ENCODE measurements around the gene RORB.
"Not testable (repeated sequence)": the region's sequence is repeated elsewhere in the genome, so short reads cannot be mapped to it uniquely, and the experiment has no call there.

Gene RORB

DNA sequence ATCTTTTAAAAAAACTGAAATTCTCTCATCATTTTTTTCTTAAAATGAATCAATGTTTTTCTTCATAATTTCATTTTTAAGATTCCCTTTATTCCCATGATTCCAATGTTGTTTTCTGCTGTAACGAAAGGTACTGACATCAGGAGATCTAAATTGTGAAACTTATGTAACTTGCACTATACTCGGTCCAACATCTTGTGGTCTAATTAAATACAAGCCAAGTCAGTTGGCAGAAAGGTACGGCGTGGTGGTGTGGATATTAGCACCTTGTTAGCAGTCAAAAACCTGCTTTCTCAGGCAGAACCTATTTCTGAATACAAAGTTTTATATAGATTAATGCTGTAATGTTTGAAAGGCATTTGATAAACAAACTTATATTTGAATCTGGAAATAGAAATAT is 20.1 kb downstream of the RORB start:
- DNase-seq = no peak

DNA sequence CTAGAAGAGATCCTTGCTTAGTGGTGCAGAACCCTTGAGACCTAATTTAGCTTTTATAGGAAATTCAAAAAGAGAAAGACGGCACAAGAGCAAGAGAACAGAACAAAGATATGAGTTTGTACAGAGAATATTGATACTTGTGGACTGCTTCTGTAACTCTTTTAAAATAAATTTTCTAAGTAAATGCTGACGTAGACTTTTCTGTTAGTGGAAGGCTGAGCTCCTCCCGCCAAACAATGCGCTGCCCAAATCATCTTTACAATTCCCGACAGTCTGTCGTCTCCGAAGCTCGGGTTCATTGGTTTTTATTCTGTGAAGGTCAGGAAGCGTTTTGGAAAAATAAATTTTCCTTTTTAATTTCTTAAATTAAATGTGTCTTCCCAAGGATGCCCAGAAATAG is 22.3 kb downstream of the RORB start:
- DNase-seq = no peak

DNA sequence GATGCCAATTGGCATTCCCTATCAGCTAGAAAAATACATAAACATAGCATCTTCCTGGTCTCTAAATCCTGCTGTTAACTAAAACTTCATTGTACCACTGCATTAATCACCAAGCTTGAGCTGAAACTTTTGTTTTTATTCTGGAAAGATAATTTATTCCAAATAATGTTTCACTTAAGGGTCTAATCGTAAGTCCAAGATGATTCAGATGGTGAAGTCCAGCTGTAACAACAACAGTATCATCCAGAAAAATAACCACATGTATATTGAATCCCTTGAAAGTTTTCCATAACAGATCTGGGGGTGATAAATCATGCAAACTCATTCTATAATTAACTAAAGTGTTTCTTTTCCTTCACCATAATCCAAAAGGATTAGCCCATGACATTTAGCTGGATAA is 23.9 kb downstream of the RORB start:
- DNase-seq = no peak

DNA sequence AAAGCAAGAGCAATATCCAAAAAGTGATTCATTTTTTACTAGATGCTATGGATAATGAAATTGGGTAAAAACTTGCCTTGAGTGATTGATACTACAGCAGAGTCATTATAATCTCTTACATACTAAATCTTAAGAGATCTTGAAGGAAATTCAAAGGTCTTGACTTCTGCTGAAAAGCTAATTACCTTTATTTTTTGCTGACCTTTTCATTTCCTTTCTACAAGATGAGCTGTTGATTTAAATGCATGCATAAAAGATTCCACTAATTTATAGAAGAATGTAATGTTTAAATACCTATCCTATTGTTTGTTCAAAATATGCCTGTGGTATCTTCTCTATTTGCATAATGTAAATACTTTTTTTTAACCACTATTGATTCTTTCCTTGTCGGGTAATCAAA is 27.2 kb downstream of the RORB start:
- DNase-seq = no peak

DNA sequence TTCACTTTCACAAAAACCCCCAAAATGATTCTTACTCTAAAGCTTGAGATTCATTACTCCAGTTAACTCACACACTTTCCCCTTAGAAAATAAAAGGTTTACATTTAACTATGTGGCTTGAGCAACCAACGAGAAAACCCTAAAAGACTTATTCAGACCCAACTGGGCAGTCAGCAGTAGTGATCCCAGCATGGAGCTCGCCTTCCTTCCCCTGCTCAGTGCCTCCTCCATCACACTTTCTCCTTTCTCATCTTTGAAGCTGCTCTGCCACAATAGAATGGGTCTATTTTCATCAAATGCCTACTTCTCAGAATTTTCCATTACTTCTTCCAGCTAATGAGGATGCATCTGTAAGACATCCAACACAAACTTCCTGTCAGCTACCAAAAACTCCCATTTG is 29.1 kb downstream of the RORB start:
- DNase-seq = no peak

DNA sequence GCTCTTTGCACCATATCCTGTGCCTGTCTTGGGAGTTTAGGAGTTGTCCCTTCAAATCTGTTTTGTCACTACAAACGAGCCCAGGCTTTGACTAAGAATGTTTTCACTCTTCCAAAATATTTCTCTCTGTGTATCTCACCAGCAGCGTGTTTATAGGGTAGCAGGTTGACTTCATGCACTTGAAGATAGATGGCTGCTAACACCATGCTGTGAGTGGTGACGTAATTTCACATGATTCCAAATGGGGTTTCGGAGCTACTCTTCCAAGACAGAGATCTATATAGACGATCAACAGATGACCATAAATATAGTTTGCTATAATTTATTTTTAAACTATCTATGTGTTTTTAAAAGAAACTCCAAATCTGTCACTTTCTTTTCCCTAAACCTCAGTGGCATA is 30.6 kb downstream of the RORB start:
- no peak for DNase-seq

DNA sequence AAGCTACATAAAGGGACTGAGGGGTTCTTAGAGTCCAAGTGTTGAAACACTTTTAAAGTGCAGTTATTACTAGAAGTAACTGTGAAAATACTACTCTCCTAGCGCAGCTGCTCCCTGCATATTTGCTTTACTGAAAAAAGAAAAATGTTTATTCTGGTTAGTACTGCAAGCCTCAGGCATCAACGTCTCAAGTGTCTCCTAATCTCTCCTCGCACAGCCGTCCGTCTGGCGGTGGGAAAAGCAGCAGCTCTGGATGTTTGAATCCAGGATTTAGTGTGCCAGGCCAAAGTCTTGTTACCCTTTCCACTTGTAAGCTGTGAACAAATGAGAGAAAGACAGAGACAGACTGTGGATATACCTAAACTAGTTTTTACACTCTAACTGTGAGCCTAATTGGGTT is 31.1 kb downstream of the RORB start:
- no peak for DNase-seq

DNA sequence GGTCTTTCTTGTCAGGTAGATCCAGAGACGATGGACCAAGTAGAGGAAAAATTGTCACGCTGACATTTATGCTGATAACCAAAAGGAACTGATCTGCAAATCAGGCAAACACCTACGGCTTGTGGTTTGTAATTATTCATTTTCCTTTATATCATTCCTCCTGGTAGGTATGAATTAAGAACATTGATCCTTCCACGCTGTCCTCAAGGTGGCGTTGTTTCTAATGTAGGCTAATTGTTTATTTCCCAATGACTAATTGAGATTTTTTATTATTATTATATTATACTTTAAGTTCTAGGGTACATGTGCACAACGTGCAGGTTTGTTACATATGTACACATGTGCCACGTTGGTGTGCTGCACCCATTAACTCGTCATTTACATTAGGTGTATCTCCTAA is 33.3 kb downstream of the RORB start:
- not testable (repeated sequence) for DNase-seq

DNA sequence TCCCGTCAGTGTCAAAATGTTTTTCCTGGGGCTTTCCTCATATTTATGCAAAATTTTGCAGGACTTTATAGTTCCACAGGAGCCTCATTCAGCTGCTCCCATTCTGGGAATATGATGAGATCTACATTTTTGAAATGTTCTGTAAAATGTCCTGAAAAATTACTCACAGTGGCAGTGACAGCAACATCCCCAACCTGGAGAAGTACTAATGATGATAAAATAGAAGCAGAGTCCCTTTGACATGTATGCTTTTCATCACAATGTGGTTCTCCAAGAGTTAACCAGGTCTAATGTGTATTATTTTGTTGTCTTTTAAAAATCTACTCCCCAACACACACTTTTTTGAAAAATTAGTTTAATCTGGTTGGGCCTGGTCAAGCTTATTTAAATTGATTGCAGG is 36.1 kb downstream of the RORB start:
- no peak for DNase-seq

DNA sequence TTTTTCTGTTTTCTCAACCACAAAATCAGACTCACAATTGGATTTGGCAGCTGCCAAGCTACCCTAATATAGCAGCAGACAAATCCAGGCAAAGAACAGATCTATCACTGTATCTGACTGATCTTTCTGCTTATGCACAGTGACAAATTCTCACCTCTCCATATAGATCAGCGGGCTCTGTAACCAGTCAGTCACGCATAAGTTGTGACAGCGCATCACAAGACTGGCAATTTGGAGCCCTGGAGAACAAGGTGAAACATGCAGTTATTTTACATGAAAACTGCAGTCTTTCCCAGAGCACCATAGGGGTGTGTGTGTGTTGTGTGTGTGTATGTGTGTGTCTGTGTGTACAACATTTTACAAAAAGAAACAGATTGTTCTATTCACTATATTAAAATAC is 37.7 kb downstream of the RORB start:
- DNase-seq = no peak

DNA sequence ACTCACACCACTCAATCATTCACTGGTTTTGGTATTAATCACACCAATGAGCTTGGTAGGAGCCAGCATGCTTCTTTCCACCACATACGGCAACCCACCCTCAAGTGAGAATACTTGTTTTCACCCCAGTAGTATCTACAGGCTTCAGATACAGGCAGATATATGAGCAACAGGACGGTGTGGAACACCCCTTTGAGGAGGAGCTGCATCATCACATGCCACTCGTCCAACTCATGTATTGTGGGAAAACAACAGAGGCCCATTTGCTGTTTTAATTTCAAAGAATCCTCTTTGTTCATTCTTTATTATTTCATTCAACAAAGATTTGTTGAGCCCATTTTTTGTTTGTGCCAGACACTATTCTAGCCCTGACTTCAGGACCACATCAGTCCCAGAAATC is 46.0 kb downstream of the RORB start:
- DNase-seq = no peak

DNA sequence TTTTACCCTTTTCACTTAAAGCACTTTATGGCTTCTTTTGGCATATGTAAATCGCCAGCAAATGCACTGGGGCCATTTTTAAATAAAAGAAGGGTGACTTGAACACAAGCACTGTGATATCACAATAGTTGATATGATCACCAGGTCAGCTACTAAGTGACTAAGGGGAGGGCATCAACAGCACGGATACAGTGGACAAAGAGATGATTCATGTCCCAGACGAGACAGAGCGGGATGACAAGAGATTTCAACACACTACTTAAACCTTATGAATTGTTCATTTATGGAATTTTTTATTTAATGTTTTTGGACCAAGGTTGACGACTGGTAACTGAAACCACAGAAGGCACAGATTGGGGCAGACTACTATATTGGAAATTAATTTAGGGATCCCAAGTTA is 54.1 kb downstream of the RORB start:
- no peak for DNase-seq

DNA sequence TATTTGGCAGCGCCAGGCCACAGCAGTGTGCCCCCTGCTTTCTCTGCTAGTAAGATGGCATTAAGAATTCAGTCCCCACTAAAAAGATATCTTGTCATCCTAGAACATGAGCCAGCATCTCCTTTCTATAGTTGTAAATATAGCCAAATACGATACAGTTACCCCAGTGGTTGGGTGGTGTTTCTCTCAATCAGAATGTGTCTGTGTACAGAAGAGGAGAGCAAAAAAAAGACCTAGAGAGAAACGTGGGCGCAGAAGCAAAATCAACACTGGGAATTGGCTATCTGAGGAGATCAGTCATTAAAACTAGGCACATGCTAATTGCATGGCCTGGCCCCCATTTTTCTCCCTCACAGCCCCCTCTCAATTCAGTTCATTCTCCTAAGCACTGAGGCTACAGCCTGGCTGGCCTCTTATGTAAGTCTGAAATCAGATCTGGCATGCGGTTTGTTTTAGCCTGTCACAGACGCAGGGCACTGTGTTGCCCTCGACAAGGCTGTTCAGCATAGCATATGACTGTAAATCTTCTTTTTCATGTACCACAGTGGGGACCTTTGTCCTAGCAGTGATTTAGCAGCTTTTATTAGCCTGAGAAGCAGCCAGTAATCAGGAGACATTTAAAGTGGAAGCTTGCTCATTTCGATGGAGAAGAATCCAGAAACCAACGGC is 57.8 kb downstream of the RORB start:
- DNase-seq = no peak

DNA sequence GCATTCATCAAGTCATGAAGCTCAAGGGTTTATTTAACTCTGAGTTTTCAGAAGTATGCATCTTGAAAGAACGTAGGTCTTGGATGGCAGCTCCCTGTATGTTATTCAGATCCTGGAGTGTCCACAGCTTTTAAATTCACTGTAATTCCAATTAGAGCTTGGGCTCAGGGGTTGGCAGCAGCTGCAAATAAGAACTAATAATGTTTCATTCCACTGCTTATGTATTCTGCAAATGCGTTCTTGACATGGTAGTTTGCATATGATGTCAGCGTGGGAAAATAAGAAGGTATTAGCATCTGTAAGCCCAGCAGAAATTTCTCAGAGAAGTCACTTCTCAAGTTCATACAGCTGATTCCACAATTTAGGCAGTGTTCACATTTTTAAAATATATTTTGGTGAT is 58.4 kb downstream of the RORB start:
- DNase-seq = no peak

DNA sequence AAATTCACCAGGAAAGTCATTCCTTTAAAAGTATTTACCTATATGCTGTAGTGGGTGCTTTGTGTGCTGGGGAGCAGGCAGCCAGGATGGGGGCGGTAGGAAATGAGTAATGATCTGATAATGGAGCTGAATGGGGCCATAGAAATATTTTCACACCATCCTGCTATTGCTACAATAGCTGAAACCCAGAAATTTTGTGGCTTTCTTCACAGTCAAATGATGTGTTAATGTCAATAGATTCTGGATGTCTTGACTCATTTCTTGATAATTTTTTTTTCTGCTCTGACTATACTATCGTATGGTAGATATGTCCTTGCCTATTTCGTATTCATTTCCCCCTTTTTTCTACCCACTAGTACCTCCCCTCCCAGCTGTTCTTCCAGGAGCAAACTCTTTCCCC is 59.5 kb downstream of the RORB start:
- DNase-seq = no peak

DNA sequence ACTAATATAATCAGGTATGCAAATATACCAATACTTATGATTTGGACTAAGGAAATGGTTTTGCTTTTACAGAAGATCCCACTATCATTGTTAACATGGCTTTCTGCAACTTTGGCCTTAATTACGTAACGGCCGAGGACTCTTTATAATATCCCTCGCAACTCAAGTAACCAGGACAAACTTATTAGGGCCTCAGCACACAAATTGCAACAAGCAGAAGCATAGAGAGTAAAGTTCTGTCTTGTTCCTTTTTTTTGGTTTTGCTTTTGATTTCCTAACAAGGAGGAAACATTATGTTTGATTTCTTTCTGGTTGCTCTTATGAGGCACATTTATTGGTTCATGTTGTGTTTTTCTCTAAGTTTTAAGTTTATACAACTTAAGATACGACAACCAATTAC is 60.4 kb downstream of the RORB start:
- no peak for DNase-seq

DNA sequence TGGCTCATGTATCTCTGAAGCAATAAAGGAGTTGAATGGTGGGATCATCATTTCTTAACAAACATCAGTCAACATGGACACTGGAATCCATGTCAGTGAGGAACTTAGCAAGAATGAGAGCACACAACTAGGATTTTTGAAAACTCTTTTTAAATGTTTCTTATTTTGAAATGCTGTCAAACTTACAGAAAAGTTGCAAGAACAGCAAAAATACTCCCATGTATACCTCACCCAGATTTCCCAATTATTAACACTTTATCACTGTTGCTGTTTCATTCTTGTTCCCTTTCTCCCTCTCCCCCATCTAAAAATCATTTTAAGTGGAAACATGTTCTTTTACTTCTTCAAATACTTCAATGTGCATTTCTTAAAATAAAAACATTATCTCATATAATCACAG is 65.5 kb downstream of the RORB start:
- no peak for DNase-seq

DNA sequence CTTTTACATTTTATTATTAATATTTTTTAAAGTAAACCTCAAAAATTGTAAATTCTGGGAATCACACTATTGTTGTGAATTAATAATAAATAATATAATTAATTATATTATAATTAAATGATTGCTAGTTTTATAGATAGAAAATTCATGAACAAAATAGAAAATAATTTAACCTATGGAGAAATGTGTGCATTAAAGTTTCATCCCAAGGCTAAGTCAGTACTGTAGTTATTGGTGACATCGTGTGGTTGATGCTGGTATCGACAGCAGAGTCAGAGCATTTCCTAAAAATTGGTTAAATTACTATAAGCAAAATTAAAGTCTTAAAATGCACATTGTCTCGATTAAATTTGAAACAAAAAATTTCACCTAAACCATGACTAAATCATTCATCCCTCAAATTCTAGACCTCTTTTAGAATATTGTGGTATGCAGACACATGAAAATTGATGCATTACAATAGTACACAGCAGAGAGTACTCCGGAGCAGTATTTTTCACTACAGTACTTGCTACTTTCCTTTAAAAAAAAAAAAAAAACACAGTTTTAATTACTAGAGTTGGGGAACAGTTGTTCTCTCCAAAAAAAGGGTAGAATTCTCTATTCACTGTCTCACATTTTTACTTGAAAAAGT is 73.9 kb downstream of the RORB start:
- no peak for DNase-seq

DNA sequence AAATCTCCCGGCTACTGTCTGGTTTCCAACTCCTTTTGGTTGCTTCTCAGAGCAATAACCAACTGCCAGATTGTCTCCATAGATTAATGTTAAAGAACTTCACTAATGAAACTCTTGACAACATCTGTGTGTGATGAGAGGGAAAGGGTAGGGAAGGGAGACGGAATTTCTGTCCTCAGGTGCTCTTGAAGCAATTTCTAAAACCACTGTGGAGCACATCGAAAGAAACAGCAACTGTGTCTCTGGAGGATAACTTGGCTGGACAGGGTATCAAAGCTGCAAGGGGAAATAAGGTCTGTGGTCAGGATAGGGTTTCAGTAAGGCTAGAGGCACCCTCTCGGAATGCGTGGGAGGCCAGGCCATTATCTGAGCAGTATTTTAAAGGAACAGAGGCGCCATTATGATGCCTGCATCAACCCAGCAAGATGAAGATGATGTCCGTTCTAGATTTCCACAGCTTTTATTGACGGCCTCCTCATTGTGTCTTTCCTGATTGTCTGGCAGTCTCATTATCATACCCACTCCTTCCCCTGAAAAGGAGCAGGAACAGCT is 76.6 kb downstream of the RORB start:
- no peak for DNase-seq

DNA sequence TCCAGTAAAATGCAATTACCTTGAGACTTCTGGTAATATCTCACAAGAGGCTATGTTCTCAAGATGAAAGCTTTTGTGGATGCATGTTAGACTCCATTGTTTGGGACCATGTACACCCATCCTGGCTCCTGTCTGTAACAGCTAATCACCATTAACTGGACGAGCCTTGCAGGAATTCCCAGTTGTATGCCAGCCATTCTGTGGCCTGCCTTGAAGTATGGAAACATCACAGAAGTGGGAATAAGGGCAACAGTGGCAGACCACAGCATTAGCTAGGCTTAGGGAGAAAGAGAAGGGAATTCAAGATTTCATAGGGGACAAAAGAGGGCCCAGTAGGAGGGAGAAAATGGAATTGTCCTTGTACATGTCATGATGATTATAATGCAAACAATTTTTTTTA is 79.0 kb downstream of the RORB start:
- no peak for DNase-seq

DNA sequence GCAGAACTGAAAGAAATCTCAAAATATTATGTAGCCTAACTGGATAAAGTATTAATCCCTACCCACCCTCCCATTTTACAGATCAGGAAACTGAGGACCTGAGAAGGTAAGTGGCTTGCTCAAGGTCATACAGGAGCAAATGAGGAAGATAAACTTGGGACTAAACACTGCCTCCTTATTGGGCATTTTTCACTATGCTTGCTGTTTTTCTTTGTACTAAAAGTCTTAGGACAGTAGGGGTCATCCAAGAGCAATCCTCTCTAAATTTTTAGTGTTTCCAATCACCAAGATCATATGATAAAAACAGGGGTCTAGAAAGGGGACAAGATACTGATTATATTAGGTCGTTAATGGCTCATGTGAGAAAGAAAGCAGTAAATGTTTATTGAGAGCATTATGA is 80.8 kb downstream of the RORB start:
- DNase-seq = no peak

DNA sequence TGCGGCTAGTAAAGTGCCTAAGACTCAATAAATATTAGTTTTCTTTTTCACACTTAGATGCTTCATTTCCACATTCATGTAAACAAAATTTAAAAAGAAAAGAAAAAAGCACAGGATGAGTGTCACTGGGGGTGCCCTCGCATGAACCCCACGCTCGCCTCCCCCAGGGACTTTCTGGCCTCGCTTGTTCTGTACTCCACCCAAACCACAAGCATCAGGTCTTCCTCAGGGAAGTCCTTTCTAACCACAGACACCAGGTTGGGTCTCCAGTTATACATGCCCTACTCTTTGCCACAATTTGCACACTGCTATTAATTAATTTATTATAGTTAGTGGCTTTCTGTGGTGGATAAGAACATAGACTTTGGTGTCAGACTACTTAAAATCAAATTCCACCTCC is 92.4 kb downstream of the RORB start:
- no peak for DNase-seq

DNA sequence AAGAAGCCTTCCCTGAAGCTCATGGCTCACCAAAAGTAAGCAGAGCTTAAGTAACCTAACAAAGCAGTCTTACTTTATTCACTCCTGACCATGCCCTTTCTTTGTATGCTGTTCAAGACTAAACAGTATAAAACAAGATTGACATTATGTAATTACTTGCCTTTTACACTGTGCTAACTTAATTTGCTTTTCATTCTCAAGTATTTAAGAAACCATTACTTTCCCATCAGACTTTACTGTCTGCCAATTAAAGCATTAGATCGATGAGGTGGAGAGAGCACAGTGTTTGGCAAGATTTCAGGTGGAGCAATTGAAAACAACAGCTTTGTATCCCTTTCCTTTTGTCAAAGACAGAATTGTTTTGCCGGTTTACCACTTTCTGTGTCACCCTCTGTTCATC is 98.2 kb downstream of the RORB start:
- DNase-seq = no peak

DNA sequence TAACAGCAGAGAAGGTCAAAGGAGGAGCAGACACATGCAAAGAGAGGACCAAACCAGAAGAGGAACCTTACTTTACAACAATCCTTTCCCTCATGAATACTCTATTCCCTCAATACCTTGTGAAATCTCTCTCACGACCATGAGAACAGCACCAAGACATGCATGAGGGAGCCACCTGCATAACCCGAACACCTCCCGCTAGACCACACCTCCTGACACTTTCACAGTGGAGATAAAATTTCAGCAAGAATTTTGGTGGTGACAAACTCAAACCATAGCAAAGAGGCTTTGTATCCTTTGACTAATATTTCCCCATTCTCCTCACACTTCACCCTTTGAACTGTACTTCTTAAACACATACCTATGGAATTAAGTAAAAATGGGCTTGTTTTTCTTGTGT is 101.7 kb downstream of the RORB start:
- no peak for DNase-seq
